H1 (cell line): ENCODE measurements around the gene GREM2. TPM values are rescaled to one million over a fixed set of nuclear protein-coding genes. Genes with fewer than 3 reads are reported as not detected.

Source experiments
- BACH1 ChIP-seq: IDR thresholded peaks from 2 replicates; pipeline ENCODE4 v1.6.1; 2012; ENCODE audit warnings: low read length, improper control_type of control experiment
- BCL11A ChIP-seq, 2 experiments: IDR thresholded peaks; one replicate each; pipeline ENCODE4 v1.6.1; 2011; ENCODE audit warnings: low read depth in 2 of 2, low read length in 2 of 2, mild to moderate bottlenecking in 2 of 2
- BRCA1 ChIP-seq: IDR thresholded peaks from 2 replicates; pipeline ENCODE4 v1.6.1; 2012; ENCODE audit warnings: low read depth, low read length, improper control_type of control experiment
- CBX8 ChIP-seq: fragments of 300-800, 300-1000 bp; sonication (generic); IDR thresholded peaks from 2 replicates; pipeline ENCODE4 v1.7.1; 2016; ENCODE audit warnings: low read depth, low read length, borderline replicate concordance
- CEBPB ChIP-seq: IDR thresholded peaks from 2 replicates; pipeline ENCODE4 v1.6.1; 2012; ENCODE audit warnings: low read depth, low read length
- CREB1 ChIP-seq: IDR thresholded peaks from 2 replicates; pipeline ENCODE4 v1.6.1; 2012; ENCODE audit warnings: inconsistent platforms
- EZH2 ChIP-seq: fragments of 200-600 bp; sonication (generic); IDR thresholded peaks from 2 replicates; pipeline ENCODE4 v1.7.1; 2012; ENCODE audit warnings: low read depth, mild to moderate bottlenecking, moderate library complexity, low read length, inconsistent platforms; ENCODE audit not compliant: severe bottlenecking
- GTF2F1 ChIP-seq: IDR thresholded peaks from 2 replicates; pipeline ENCODE4 v1.6.1; 2012; ENCODE audit warnings: low read depth, low read length, improper control_type of control experiment, borderline replicate concordance
- HDAC6 ChIP-seq: IDR thresholded peaks from one replicate; pipeline ENCODE4 v1.7.1; 2012; ENCODE audit warnings: low read depth, mild to moderate bottlenecking, inconsistent platforms, low read length, moderate library complexity
- KDM1A ChIP-seq: fragments of 200-600, 300-600 bp; sonication (generic); IDR thresholded peaks from 2 replicates; pipeline ENCODE4 v1.7.1; 2016; ENCODE audit warnings: mild to moderate bottlenecking, low read length, borderline replicate concordance
- KDM5A ChIP-seq: fragments of 200-600 bp; IDR thresholded peaks from 2 replicates; pipeline ENCODE4 v1.7.1; 2012; ENCODE audit warnings: mild to moderate bottlenecking, low read length, inconsistent platforms, mixed read lengths
- NANOG ChIP-seq: IDR thresholded peaks from 2 replicates; pipeline ENCODE4 v1.6.1; 2011; ENCODE audit warnings: low read length, low read depth, mild to moderate bottlenecking, inconsistent platforms; ENCODE audit not compliant: insufficient read depth, poor library complexity, severe bottlenecking
- POU5F1 ChIP-seq: IDR thresholded peaks from 2 replicates; pipeline ENCODE4 v1.6.1; 2011; ENCODE audit warnings: low read depth, mild to moderate bottlenecking, low read length, moderate library complexity
- RAD21 ChIP-seq, 2 experiments: IDR thresholded peaks in 1 of 2; conservative IDR thresholded peaks in 1 of 2; 2 replicates each; pipeline ENCODE4 v1.6.1; 2011; ENCODE audit warnings: low read depth in 2 of 2, low read length in 2 of 2, improper control_type of control experiment in 1 of 2, inconsistent platforms in 1 of 2, mild to moderate bottlenecking in 1 of 2, moderate library complexity in 1 of 2
- RFX5 ChIP-seq: IDR thresholded peaks from 2 replicates; pipeline ENCODE4 v1.6.1; 2011; ENCODE audit warnings: low read depth, low read length, improper control_type of control experiment, borderline replicate concordance
- SAP30 ChIP-seq: fragments of 300-600 bp; sonication (generic); IDR thresholded peaks from 2 replicates; pipeline ENCODE4 v1.7.1; 2012; ENCODE audit warnings: low read length, moderate library complexity, mild to moderate bottlenecking, inconsistent platforms; ENCODE audit not compliant: insufficient read depth, insufficient replicate concordance
- SIN3A ChIP-seq, 2 experiments: IDR thresholded peaks in 1 of 2; conservative IDR thresholded peaks in 1 of 2; 2 replicates each; pipeline ENCODE4 v1.6.1; 2011 to 2012; ENCODE audit warnings: low read length in 2 of 2, improper control_type of control experiment in 1 of 2, low read depth in 1 of 2, mild to moderate bottlenecking in 1 of 2
- SIX5 ChIP-seq: IDR thresholded peaks from 2 replicates; pipeline ENCODE4 v1.6.1; 2011; ENCODE audit warnings: mild to moderate bottlenecking, low read depth, low read length
- SUZ12 ChIP-seq: fragments of 200-600 bp; sonication (generic); IDR thresholded peaks from 2 replicates; pipeline ENCODE4 v1.6.1; 2012; ENCODE audit warnings: mild to moderate bottlenecking, inconsistent platforms, low read length, moderate library complexity, mixed read lengths
- TAF7 ChIP-seq: optimal IDR thresholded peaks from 2 replicates; pipeline ENCODE3; 2011; ENCODE audit warnings: low read depth, mild to moderate bottlenecking, inconsistent platforms, low read length, moderate library complexity, borderline replicate concordance
- TBP ChIP-seq: IDR thresholded peaks from 2 replicates; pipeline ENCODE4 v1.6.1; 2011; ENCODE audit warnings: low read depth, low read length, improper control_type of control experiment
- ZNF274 ChIP-seq: IDR thresholded peaks from 2 replicates; pipeline ENCODE4 v1.7.0; 2012; ENCODE audit warnings: low read length, borderline replicate concordance; ENCODE audit errors: extremely low read depth
- polyA plus RNA-seq, 7 experiments: library from polyadenylated mRNA; depleted of rRNA in 3 of 7; stranded (reverse) in 5 of 7; unstranded in 2 of 7; fragments of >200 nt in 5 of 7; fragments of 200-250 nt in 2 of 7; gene quantifications; 1 replicate in 5 of 7; 2 replicates in 1 of 7; 4 replicates in 1 of 7; pipeline versions ENCODE4 v1.2.1 to v1.2.3, GENCODE V29; 2011 to 2013; ENCODE audit warnings: missing spikeins in 2 of 7, mixed read lengths in 2 of 7
- total RNA-seq: library from RNA; stranded (reverse); fragmentation: NEBNext Ultra II Directional; extraction: Animal tissue kit (Norgen Biotek cat#: 25700); gene quantifications from 2 replicates; pipeline ENCODE4 v1.2.1, GENCODE V29; 2021
- TF ChIP-seq, protein P1 (sequence below): IDR thresholded peaks from 2 replicates; pipeline ENCODE4 v1.6.1; 2012; ENCODE audit warnings: inconsistent platforms
- TF ChIP-seq, protein P2 (sequence below): IDR thresholded peaks from 2 replicates; pipeline ENCODE4 v1.6.1; 2011; ENCODE audit warnings: low read length, improper control_type of control experiment

GREM2 gene
- total and polyA plus RNA-seq, 2 of the 8 experiments (the other 6 are each of a cell fraction or from before 2014, with no cell fraction given) = 0.05 TPM; not detected in 1

DNA sequence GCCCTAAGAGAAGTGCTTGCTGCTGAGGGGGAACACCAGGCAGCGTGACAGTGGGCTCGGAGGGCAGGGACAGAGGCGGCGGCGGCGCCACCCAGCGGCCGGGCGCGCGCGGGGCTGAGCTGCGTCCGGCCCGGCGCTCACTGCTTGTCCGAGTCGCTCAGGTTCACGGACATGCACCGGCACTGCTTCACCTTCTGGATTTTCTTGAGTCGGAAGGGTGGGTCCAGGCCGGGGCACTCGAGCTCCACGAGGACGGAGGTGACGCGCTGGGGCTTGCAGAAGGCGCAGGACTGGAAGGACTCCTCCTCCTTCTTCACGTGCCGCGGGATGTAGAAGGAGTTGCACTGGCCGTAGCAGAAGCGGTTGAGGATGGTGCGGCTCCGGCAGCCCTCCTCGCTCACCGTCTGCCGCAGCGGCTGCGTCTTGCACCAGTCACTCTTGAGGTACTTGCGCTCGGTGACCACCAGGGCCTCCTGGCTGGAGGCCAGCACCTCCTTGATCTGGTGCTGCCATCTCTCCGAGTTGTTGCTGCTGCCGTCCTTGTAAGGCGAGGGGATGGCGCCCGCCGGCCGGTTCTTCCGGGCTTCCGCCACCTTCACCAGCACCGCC is 119.0 kb downstream of the GREM2 start (continued):
- no peak for TF ChIP-seq POU5F1
- no peak for TF ChIP-seq BRCA1
- TF ChIP-seq SIN3A (conservative IDR thresholded peaks at IDR 0.05 in 1 of 2, IDR thresholded peaks at IDR 0.05 in 1 of 2; ENCODE audit: low read depth in 1 of 2, low read length in 2 of 2) = no peak
- TF ChIP-seq, protein P1, sequence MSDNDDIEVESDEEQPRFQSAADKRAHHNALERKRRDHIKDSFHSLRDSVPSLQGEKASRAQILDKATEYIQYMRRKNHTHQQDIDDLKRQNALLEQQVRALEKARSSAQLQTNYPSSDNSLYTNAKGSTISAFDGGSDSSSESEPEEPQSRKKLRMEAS = peak; percentile 78
- peak; percentile 30 for TF ChIP-seq EZH2
- TF ChIP-seq SUZ12 = no peak
- TF ChIP-seq SIX5 = no peak
- TF ChIP-seq KDM5A = no peak
- peak; percentile 41; the same call in 1 of the 2 replicates for TF ChIP-seq BACH1
- TF ChIP-seq, protein P2, sequence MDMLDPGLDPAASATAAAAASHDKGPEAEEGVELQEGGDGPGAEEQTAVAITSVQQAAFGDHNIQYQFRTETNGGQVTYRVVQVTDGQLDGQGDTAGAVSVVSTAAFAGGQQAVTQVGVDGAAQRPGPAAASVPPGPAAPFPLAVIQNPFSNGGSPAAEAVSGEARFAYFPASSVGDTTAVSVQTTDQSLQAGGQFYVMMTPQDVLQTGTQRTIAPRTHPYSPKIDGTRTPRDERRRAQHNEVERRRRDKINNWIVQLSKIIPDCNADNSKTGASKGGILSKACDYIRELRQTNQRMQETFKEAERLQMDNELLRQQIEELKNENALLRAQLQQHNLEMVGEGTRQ = no peak
- TF ChIP-seq GTF2F1 = no peak
- no peak for TF ChIP-seq TAF7
- TF ChIP-seq NANOG = no peak
- TF ChIP-seq RAD21 (IDR thresholded peaks at IDR 0.05 in 1 of 2, conservative IDR thresholded peaks at IDR 0.05 in 1 of 2; ENCODE audit: low read depth in 2 of 2, low read length in 2 of 2) = peak; percentile 37 to 57
- no peak for TF ChIP-seq KDM1A
- TF ChIP-seq ZNF274 = no peak
- TF ChIP-seq CEBPB = no peak
- TF ChIP-seq CBX8 = no peak
- no peak for TF ChIP-seq BCL11A (IDR thresholded peaks at IDR 0.05; ENCODE audit: low read depth in 2 of 2, low read length in 2 of 2)
- TF ChIP-seq TBP = peak; percentile 44; the same call in 1 of the 2 replicates
- TF ChIP-seq CREB1 = peak; percentile 38
- TF ChIP-seq SAP30 = no peak
- no peak for TF ChIP-seq RFX5
- TF ChIP-seq HDAC6 = no peak
